Adrenal gland (tissue), 5 donors: Measurements from ENCODE around the gene CEP70.

Source experiments
- CTCF ChIP-seq, 6 experiments: fragments of 450-650 bp in 4 of 6; fragments of 200-600 bp in 2 of 6; sonication (generic) in 1 of 6; IDR thresholded peaks; 1 replicate in 5 of 6; 2 replicates in 1 of 6; pipeline versions ENCODE4 v1.5.1 to v1.8.0; 2016 to 2021; ENCODE audit warnings: antibody characterized with exemption in 6 of 6, mild to moderate bottlenecking in 2 of 6, moderate library complexity in 1 of 6
- POLR2A ChIP-seq, 2 donors: fragments of 450-650 bp; IDR thresholded peaks; one replicate each; pipeline ENCODE4 v1.6.1; 2017; ENCODE audit warnings: antibody characterized with exemption in 2 of 2, mild to moderate bottlenecking in 2 of 2, moderate library complexity in 1 of 2
- donor health status: DM: no; HTN: no; CAD: no.

- TF ChIP-seq CTCF (IDR thresholded peaks at IDR 0.05) (no peak), POLR2A (IDR thresholded peaks at IDR 0.05) (no peak)
Observed at GRCh38 chr3:138498991-138499390, 95.1 kb downstream of the CEP70 start.
